ENCODE data around the gene SCD. TPM values are rescaled to one million over a fixed set of nuclear protein-coding genes. Genes with fewer than 3 reads are reported as not detected.

Gene SCD
- total and polyA plus RNA-seq, 9 donors = 9.8 to 34.9 (median 18.6) TPM

DNA sequence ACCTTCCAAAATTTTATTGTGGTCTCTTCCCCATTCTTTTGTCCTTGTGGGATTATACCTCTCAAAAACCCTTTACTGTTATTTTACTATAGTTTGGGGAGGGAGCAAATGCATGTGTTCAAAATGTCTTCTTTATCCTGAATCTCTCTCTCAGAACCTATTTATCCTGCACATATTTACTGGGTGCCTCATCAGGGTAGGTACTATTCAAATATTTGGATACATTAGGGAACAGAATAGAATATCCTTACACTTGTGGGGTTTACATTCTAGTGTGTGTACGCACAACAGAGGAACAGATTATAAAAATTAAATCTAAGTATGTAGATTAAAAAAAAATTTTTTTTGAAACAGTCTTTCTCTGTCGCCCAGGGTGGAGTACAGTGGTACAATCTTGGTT is 48.6 kb downstream of the SCD start:
- no CpG with 5 or more reads among the region's 2 CpGs for WGBS (ENCODE audit: insufficient coverage)
- Histone ChIP-seq H3K36me3 (ENCODE audit: control insufficient read depth, insufficient read depth, low read length) (no peaks in the 10 kb centered on the region), H3K27me3 (ENCODE audit: control insufficient read depth, insufficient read depth, low read length) (no peaks in the 10 kb centered on the region), H3K9me3 (replicated peaks; ENCODE audit: control insufficient read depth, low read depth, low read length) (no peaks in the 10 kb centered on the region), H3K27ac (ENCODE audit: low read length) (no peak overlapping the region), H3K4me1 (ENCODE audit: control insufficient read depth, insufficient read depth, low read length) (no peaks in the 10 kb centered on the region), H3K4me3 (ENCODE audit: low read length) (no peak overlapping the region)
- DNase-seq = no peak

DNA sequence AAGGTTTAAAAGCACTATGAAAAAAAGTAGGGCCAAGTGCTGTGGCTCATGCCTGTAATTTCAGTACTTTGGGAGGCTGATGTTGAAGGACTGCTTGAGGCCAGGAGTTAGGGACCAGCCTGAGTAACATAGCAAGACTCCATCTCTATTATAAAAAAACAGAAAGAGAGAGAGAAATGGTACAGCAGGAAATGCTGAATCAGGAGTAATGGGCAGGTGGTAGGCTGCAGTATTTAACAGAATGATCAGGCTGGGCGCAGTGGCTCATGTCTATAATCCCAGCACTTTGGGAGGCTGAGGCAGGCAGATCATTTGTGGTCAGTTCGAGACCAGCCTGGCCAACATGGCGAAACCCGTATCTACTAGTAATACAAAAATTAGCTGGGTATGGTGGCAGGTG is 49.6 kb downstream of the SCD start:
- no peak overlapping the region for H3K4me3 ChIP-seq (ENCODE audit: low read length)
- no peak overlapping the region for H3K27ac ChIP-seq (ENCODE audit: low read length)
- H3K36me3 ChIP-seq (ENCODE audit: control insufficient read depth, insufficient read depth, low read length) = no peaks in the 10 kb centered on the region
- H3K9me3 ChIP-seq (replicated peaks; ENCODE audit: control insufficient read depth, low read depth, low read length) = no peaks in the 10 kb centered on the region
- DNase-seq = no peak
- WGBS (ENCODE audit: insufficient coverage) = no CpG with 5 or more reads among the region's 4 CpGs
- H3K27me3 ChIP-seq (ENCODE audit: control insufficient read depth, insufficient read depth, low read length) = no peaks in the 10 kb centered on the region
- no peaks in the 10 kb centered on the region for H3K4me1 ChIP-seq (ENCODE audit: control insufficient read depth, insufficient read depth, low read length)

DNA sequence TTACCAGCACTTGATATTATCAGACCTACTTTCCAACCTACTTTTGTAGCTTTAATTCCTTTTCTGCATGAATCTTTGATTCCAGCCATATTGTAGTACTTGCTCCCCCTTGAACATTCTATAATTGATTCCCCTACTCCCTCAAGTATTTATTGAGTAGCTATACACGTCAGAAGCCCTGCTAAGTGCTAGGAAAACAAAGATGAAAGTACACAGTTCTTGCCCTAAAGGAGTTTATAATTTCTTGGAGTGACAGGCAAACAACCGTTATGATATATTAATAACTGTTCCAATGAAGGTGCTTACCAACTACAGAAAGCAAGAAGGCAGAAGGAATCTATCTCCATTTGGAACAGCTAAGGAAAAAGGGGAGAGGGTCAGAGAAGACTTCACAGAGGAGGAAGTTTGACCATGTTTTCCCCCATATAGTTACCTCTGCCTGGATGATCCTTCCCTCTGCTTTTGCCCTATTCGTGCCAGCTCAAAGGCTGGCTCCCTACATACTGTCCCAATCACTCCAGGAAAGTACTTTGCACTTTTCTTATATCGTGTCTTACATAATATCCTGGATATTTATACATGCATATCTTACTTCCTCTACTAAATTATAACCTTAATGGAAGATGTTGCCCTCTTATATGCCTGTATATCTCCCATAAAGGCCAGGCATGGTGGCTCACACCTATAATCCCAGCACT is 54.7 kb downstream of the SCD start:
- Histone ChIP-seq H3K27ac (ENCODE audit: low read length) (no peak overlapping the region), H3K4me3 (ENCODE audit: low read length) (no peak overlapping the region), H3K36me3 (ENCODE audit: control insufficient read depth, insufficient read depth, low read length) (no peaks in the 10 kb centered on the region), H3K4me1 (ENCODE audit: control insufficient read depth, insufficient read depth, low read length) (no peaks in the 10 kb centered on the region), H3K27me3 (ENCODE audit: control insufficient read depth, insufficient read depth, low read length) (no peaks in the 10 kb centered on the region), H3K9me3 (replicated peaks; ENCODE audit: control insufficient read depth, low read depth, low read length) (no peaks in the 10 kb centered on the region)
- WGBS (ENCODE audit: insufficient coverage) = 81% methylated on average over 2 of the region's 4 CpGs
- no peak for DNase-seq

DNA sequence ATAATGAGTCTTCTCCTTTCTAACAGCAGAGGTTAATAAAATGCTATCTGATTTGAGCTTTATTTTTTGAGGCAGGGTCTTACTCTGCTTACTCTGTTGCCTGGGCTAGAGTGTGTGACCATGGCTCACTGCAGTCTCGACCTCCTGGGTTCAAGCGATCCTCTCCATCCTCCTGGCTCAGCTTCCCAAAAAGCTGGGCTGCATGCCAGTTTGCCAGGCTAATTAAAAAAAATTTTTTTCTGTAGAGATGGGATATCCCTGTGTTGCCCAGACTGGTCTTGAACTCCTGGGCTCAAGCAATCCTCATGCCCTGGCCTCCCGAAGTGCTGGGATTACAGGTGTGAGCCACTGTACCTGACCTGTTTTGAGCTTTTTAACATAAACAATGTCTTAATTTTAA is 56.7 kb downstream of the SCD start:
- H3K27ac ChIP-seq (ENCODE audit: low read length) = no peak overlapping the region
- no peak overlapping the region for H3K4me3 ChIP-seq (ENCODE audit: low read length)
- H3K9me3 ChIP-seq (replicated peaks; ENCODE audit: control insufficient read depth, low read depth, low read length) = no peaks in the 10 kb centered on the region
- H3K36me3 ChIP-seq (ENCODE audit: control insufficient read depth, insufficient read depth, low read length) = no peaks in the 10 kb centered on the region
- no peaks in the 10 kb centered on the region for H3K27me3 ChIP-seq (ENCODE audit: control insufficient read depth, insufficient read depth, low read length)
- H3K4me1 ChIP-seq (ENCODE audit: control insufficient read depth, insufficient read depth, low read length) = no peaks in the 10 kb centered on the region
- 100% methylated on average over 1 of the region's 3 CpGs for WGBS (ENCODE audit: insufficient coverage)
- no peak for DNase-seq

DNA sequence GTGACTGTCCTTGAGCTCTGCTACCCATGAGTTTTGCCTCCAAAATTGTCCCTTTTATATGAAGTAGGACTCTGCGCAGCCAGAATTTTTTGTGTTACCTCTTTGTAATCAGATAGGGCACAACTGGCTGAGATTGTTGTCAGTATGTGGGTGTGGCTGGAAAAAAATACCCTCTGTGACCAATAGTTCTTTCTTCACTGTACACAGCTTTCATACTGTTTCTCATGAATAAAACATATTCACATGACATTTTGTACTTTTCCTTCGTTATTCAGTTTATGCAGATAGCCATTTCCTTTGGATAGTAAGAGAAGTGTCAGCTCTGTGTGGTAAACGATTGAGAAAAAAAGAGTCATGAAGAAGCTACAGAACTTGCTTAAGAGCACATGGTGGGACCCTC is 66.1 kb downstream of the SCD start:
- Histone ChIP-seq H3K27me3 (ENCODE audit: control insufficient read depth, insufficient read depth, low read length) (no peaks in the 10 kb centered on the region), H3K4me1 (ENCODE audit: control insufficient read depth, insufficient read depth, low read length) (no peaks in the 10 kb centered on the region), H3K27ac (ENCODE audit: low read length) (no peak overlapping the region), H3K9me3 (replicated peaks; ENCODE audit: control insufficient read depth, low read depth, low read length) (no peaks in the 10 kb centered on the region), H3K4me3 (ENCODE audit: low read length) (no peak overlapping the region), H3K36me3 (ENCODE audit: control insufficient read depth, insufficient read depth, low read length) (no peaks in the 10 kb centered on the region)
- WGBS (ENCODE audit: insufficient coverage) = 60% methylated on average over 1 of the region's 3 CpGs
- no peak for DNase-seq

Other genes with a start within 250 kb of the SCD start
- gene ERLIN1, start 161.2 kb upstream of the SCD start, total RNA-seq = 21.1 TPM
- 10 to 100 TPM; 28.5 to 49.4 (median 36.6) TPM for gene ERLIN1, start 161.2 kb upstream of the SCD start, polyA plus RNA-seq (ENCODE audit: insufficient read depth in 1 of 8, insufficient read length in 8 of 8, low replicate concordance in 1 of 8)
- gene CHUK, start 117.6 kb upstream of the SCD start, total RNA-seq = 13.6 TPM
- gene CHUK, start 117.6 kb upstream of the SCD start, polyA plus RNA-seq (ENCODE audit: insufficient read depth in 1 of 8, insufficient read length in 8 of 8, low replicate concordance in 1 of 8) = 10 to 100 TPM; 10.7 to 18.6 (median 15.0) TPM
- gene CWF19L1, start 79.6 kb upstream of the SCD start, total RNA-seq = 23.9 TPM
- gene CWF19L1, start 79.6 kb upstream of the SCD start, polyA plus RNA-seq (ENCODE audit: insufficient read depth in 1 of 8, insufficient read length in 8 of 8, low replicate concordance in 1 of 8) = 10 to 100 TPM; 16.7 to 25.9 (median 20.4) TPM
- 26.0 TPM for gene BLOC1S2, start 60.6 kb upstream of the SCD start, total RNA-seq
- gene BLOC1S2, start 60.6 kb upstream of the SCD start, polyA plus RNA-seq (ENCODE audit: insufficient read depth in 1 of 8, insufficient read length in 8 of 8, low replicate concordance in 1 of 8) = 10 to 100 TPM; 22.7 to 32.7 (median 25.3) TPM
- 0.04 TPM for gene PKD2L1, start 17.0 kb upstream of the SCD start, total RNA-seq
- gene PKD2L1, start 17.0 kb upstream of the SCD start, polyA plus RNA-seq (ENCODE audit: insufficient read depth in 1 of 8, insufficient read length in 8 of 8, low replicate concordance in 1 of 8) = under 1 TPM in 6 of 8 donors, not detected in 2; 0.06 to 0.32 (median 0.12) TPM
- gene WNT8B, start 115.8 kb downstream of the SCD start, total RNA-seq = not detected
- gene WNT8B, start 115.8 kb downstream of the SCD start, polyA plus RNA-seq (ENCODE audit: insufficient read depth in 1 of 8, insufficient read length in 8 of 8, low replicate concordance in 1 of 8) = under 1 TPM in 2 of 8 donors, not detected in 6; 0.05 to 0.11 TPM
- 5.5 TPM for gene SEC31B, start 172.6 kb downstream of the SCD start, total RNA-seq
- gene SEC31B, start 172.6 kb downstream of the SCD start, polyA plus RNA-seq (ENCODE audit: insufficient read depth in 1 of 8, insufficient read length in 8 of 8, low replicate concordance in 1 of 8) = 10 to 100 TPM in 4 of 8 donors, 1 to 10 TPM in 4; 5.3 to 15.6 (median 9.8) TPM
- gene NDUFB8, start 182.6 kb downstream of the SCD start, total RNA-seq = 169 TPM
- 100 to 1,000 TPM; 134 to 157 (median 140) TPM for gene NDUFB8, start 182.6 kb downstream of the SCD start, polyA plus RNA-seq (ENCODE audit: insufficient read depth in 1 of 8, insufficient read length in 8 of 8, low replicate concordance in 1 of 8)
- gene HIF1AN, start 188.7 kb downstream of the SCD start, total RNA-seq = 9.4 TPM
- gene HIF1AN, start 188.7 kb downstream of the SCD start, polyA plus RNA-seq (ENCODE audit: insufficient read depth in 1 of 8, insufficient read length in 8 of 8, low replicate concordance in 1 of 8) = 10 to 100 TPM; 23.5 to 37.6 (median 32.4) TPM